Liver (tissue), 9 donors: ENCODE results near the gene KANSL3. TPM values are rescaled to one million over a fixed set of nuclear protein-coding genes. Genes with fewer than 3 reads are reported as not detected.
"Not testable (repeated sequence)": the region's sequence is repeated elsewhere in the genome, so short reads cannot be mapped to it uniquely, and the experiment has no call there.

Experiments used
- DNase-seq: peaks from one replicate; pipeline ENCODE4 v3.0.0-alpha.2; 2017; ENCODE audit warnings: low spot score
- H3K27ac ChIP-seq, 2 donors: one replicate each; pipeline ENCODE4 v1.7.0; 2013; ENCODE audit warnings: inconsistent platforms in 2 of 2, low read length in 2 of 2, control low read depth in 1 of 2, low read depth in 1 of 2, mild to moderate bottlenecking in 1 of 2
- H3K27me3 ChIP-seq, 4 donors: one replicate each; pipeline versions ENCODE4 v1.6.1 to v1.7.0; 2013; ENCODE audit warnings: low read length in 3 of 4, inconsistent platforms in 1 of 4, mild to moderate bottlenecking in 1 of 4, moderate library complexity in 1 of 4; ENCODE audit not compliant: control insufficient read depth in 4 of 4, insufficient read depth in 4 of 4
- H3K36me3 ChIP-seq, 4 donors: one replicate each; pipeline versions ENCODE4 v1.6.1 to v1.7.0; 2013; ENCODE audit warnings: low read length in 3 of 4, mild to moderate bottlenecking in 3 of 4, low read depth in 1 of 4, moderate library complexity in 1 of 4; ENCODE audit not compliant: control insufficient read depth in 4 of 4, insufficient read depth in 3 of 4
- H3K4me1 ChIP-seq, 4 donors: one replicate each; pipeline versions ENCODE4 v1.6.1 to v1.7.0; 2013; ENCODE audit warnings: low read length in 3 of 4, mild to moderate bottlenecking in 3 of 4, moderate library complexity in 1 of 4; ENCODE audit not compliant: control insufficient read depth in 4 of 4, insufficient read depth in 4 of 4
- H3K4me3 ChIP-seq, 3 donors: one replicate each; pipeline versions ENCODE4 v1.6.1 to v1.7.0; 2013; ENCODE audit warnings: low read length in 3 of 3, control low read depth in 1 of 3, low read depth in 1 of 3, mild to moderate bottlenecking in 1 of 3
- H3K9ac ChIP-seq, 2 donors: one replicate each; pipeline ENCODE4 v1.7.0; 2013; ENCODE audit warnings: low read length in 2 of 2, mild to moderate bottlenecking in 2 of 2, moderate library complexity in 2 of 2, control low read depth in 1 of 2, low read depth in 1 of 2
- H3K9me3 ChIP-seq, 4 donors: one replicate each; pipeline versions ENCODE4 v1.6.1 to v1.7.0; 2013; ENCODE audit warnings: low read length in 3 of 4; ENCODE audit not compliant: control insufficient read depth in 4 of 4
- EGR1 ChIP-seq, 2 donors: IDR thresholded peaks; 2 replicates each; pipeline ENCODE4 v1.6.1; 2016 to 2018; ENCODE audit warnings: antibody characterized with exemption in 2 of 2, low read depth in 2 of 2
- FOXA1 ChIP-seq: IDR thresholded peaks from 2 replicates; pipeline ENCODE4 v1.6.1; 2016; ENCODE audit warnings: antibody characterized with exemption
- FOXA2 ChIP-seq: IDR thresholded peaks from 2 replicates; pipeline ENCODE4 v1.6.1; 2016; ENCODE audit warnings: antibody characterized with exemption
- GABPA ChIP-seq, 2 donors: IDR thresholded peaks in 1 of 2; conservative IDR thresholded peaks in 1 of 2; 2 replicates each; pipeline ENCODE4 v1.6.1; 2016; ENCODE audit warnings: antibody characterized with exemption in 2 of 2, mild to moderate bottlenecking in 1 of 2, moderate library complexity in 1 of 2
- HNF4A ChIP-seq, 2 donors: conservative IDR thresholded peaks; 2 replicates each; pipeline ENCODE4 v1.6.1; 2016; ENCODE audit warnings: antibody characterized with exemption in 2 of 2, mild to moderate bottlenecking in 2 of 2
- HNF4G ChIP-seq: IDR thresholded peaks from 2 replicates; pipeline ENCODE4 v1.6.1; 2016; ENCODE audit warnings: antibody characterized with exemption
- JUND ChIP-seq, 2 donors: IDR thresholded peaks; 2 replicates each; pipeline ENCODE4 v1.6.1; 2016; ENCODE audit warnings: antibody characterized with exemption in 2 of 2
- NR2F2 ChIP-seq: IDR thresholded peaks from 2 replicates; pipeline ENCODE4 v1.6.1; 2016; ENCODE audit warnings: antibody characterized with exemption
- RAD21 ChIP-seq, 2 donors: IDR thresholded peaks; 2 replicates each; pipeline ENCODE4 v1.6.1; 2016; ENCODE audit warnings: antibody characterized with exemption in 2 of 2, mild to moderate bottlenecking in 2 of 2
- RXRA ChIP-seq, 2 donors: IDR thresholded peaks; 2 replicates each; pipeline ENCODE4 v1.6.1; 2017 to 2018; ENCODE audit warnings: antibody characterized with exemption in 2 of 2, mild to moderate bottlenecking in 1 of 2
- SP1 ChIP-seq: IDR thresholded peaks from 2 replicates; pipeline ENCODE4 v1.6.1; 2018; ENCODE audit warnings: antibody characterized with exemption, mild to moderate bottlenecking
- TAF1 ChIP-seq: conservative IDR thresholded peaks from 2 replicates; pipeline ENCODE4 v1.6.1; 2016; ENCODE audit warnings: antibody characterized with exemption, mild to moderate bottlenecking
- YY1 ChIP-seq: IDR thresholded peaks from 2 replicates; pipeline ENCODE4 v1.6.1; 2016; ENCODE audit warnings: antibody characterized with exemption, mild to moderate bottlenecking
- WGBS: extraction: QIAGEN DNeasy Blood & Tissue Kit; methylation state at CpG from one replicate; pipeline ENCODE4 v1.1.7; 2013; 5-methylcytosine and 5-hydroxymethylcytosine counted together
- polyA plus RNA-seq, 2 donors: library from polyadenylated mRNA; stranded (reverse) in 1 of 2; unstranded in 1 of 2; fragments of 200-250 nt in 1 of 2; fragments of >200 nt in 1 of 2; fragmentation: Nextera tagmentation in 1 of 2; extraction: Ambion mirVana in 1 of 2; gene quantifications; one replicate each; pipeline versions ENCODE4 v1.2.1 to v1.2.3, GENCODE V29; 2013 to 2015
- total RNA-seq, 2 donors: library from RNA; depleted of rRNA; stranded (reverse); fragments of >200 nt; gene quantifications; one replicate each; pipeline ENCODE4 v1.2.3, GENCODE V29; 2014
- TF ChIP-seq, protein P1 (sequence below): fragments of 150-350 bp; IDR thresholded peaks from 2 replicates; pipeline ENCODE4 v1.5.1; 2017; ENCODE audit warnings: improper control_type of control experiment, low read depth, low read length; ENCODE audit not compliant: missing input control
- TF ChIP-seq, protein P2 (sequence below): IDR thresholded peaks from 2 replicates; pipeline ENCODE4 v1.6.1; 2016; ENCODE audit warnings: antibody characterized with exemption
- TF ChIP-seq, protein P3 (sequence below): IDR thresholded peaks from 2 replicates; pipeline ENCODE4 v1.6.1; 2016; ENCODE audit warnings: antibody characterized with exemption, mild to moderate bottlenecking
- TF ChIP-seq, protein P4 (sequence below): IDR thresholded peaks from 2 replicates; pipeline ENCODE4 v1.6.1; 2016; ENCODE audit warnings: antibody characterized with exemption
- donor health status: healthy.
- donor health status: healthy.
- donor health status: healthy.
- donor health status: healthy.
- donor health status: healthy.

KANSL3 gene
- total and polyA plus RNA-seq, 4 donors = 8.3 to 30.5 (median 18.6) TPM

DNA sequence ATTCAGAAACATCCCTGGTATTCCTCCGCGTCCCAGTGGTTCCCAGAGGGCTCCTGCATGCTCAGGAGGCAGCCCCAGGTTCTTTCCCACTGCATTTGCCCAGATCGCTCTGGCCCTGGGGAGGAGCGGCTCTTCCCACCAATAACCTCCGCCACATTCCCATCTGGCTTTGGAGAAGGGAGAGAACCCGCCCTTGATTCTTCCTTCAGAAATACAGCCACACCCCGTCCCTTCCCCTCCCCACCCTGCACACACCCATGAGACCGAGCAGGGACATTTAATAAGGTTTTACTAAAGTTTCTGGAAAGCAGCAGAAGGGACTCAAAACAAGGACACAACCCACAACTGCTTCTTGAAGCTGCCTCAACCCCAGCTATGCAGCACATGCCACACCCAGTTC lies 79.6 kb downstream of the KANSL3 start (continued):
- TF ChIP-seq, protein P1, sequence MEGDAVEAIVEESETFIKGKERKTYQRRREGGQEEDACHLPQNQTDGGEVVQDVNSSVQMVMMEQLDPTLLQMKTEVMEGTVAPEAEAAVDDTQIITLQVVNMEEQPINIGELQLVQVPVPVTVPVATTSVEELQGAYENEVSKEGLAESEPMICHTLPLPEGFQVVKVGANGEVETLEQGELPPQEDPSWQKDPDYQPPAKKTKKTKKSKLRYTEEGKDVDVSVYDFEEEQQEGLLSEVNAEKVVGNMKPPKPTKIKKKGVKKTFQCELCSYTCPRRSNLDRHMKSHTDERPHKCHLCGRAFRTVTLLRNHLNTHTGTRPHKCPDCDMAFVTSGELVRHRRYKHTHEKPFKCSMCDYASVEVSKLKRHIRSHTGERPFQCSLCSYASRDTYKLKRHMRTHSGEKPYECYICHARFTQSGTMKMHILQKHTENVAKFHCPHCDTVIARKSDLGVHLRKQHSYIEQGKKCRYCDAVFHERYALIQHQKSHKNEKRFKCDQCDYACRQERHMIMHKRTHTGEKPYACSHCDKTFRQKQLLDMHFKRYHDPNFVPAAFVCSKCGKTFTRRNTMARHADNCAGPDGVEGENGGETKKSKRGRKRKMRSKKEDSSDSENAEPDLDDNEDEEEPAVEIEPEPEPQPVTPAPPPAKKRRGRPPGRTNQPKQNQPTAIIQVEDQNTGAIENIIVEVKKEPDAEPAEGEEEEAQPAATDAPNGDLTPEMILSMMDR = no peak
- TF ChIP-seq RAD21 (IDR thresholded peaks at IDR 0.05) (no peak), HNF4A (conservative IDR thresholded peaks at IDR 0.05) (no peak)
- TF ChIP-seq, protein P2, sequence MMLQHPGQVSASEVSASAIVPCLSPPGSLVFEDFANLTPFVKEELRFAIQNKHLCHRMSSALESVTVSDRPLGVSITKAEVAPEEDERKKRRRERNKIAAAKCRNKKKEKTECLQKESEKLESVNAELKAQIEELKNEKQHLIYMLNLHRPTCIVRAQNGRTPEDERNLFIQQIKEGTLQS = no peak

DNA sequence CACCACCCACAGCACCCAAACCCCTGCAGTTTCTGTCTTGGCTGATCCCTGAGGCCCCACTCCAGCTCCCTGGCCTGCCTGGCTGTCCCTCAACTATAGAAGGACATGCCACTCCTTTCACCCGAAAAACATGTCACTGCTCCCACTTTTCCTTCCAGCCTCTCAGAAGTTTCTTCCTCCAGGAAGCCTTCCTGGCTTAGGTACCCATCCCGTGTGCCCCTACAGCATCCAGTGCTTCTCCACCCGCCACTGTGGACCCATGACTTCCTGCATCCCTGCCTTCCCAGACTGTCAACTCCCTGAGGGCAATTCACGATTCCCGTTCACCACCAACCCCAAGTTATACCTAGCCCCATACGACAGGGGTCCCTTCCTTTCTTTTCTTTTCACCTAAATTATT lies 80.1 kb downstream of the KANSL3 start:
- TF ChIP-seq YY1 = no peak
- TF ChIP-seq HNF4G = no peak
- no peak for TF ChIP-seq SP1
- TF ChIP-seq EGR1 (IDR thresholded peaks at IDR 0.05; ENCODE audit: low read depth in 2 of 2) = no peak
- TF ChIP-seq, protein P1 = no peak
- no peak for TF ChIP-seq JUND (IDR thresholded peaks at IDR 0.05)
- TF ChIP-seq RAD21 (IDR thresholded peaks at IDR 0.05) = no peak
- TF ChIP-seq, protein P3, sequence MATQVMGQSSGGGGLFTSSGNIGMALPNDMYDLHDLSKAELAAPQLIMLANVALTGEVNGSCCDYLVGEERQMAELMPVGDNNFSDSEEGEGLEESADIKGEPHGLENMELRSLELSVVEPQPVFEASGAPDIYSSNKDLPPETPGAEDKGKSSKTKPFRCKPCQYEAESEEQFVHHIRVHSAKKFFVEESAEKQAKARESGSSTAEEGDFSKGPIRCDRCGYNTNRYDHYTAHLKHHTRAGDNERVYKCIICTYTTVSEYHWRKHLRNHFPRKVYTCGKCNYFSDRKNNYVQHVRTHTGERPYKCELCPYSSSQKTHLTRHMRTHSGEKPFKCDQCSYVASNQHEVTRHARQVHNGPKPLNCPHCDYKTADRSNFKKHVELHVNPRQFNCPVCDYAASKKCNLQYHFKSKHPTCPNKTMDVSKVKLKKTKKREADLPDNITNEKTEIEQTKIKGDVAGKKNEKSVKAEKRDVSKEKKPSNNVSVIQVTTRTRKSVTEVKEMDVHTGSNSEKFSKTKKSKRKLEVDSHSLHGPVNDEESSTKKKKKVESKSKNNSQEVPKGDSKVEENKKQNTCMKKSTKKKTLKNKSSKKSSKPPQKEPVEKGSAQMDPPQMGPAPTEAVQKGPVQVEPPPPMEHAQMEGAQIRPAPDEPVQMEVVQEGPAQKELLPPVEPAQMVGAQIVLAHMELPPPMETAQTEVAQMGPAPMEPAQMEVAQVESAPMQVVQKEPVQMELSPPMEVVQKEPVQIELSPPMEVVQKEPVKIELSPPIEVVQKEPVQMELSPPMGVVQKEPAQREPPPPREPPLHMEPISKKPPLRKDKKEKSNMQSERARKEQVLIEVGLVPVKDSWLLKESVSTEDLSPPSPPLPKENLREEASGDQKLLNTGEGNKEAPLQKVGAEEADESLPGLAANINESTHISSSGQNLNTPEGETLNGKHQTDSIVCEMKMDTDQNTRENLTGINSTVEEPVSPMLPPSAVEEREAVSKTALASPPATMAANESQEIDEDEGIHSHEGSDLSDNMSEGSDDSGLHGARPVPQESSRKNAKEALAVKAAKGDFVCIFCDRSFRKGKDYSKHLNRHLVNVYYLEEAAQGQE = no peak
- TF ChIP-seq RXRA (IDR thresholded peaks at IDR 0.05) = no peak
- TF ChIP-seq GABPA (IDR thresholded peaks at IDR 0.05 in 1 of 2, conservative IDR thresholded peaks at IDR 0.05 in 1 of 2) = no peak
- no peak for TF ChIP-seq FOXA1
- no peak for TF ChIP-seq HNF4A (conservative IDR thresholded peaks at IDR 0.05)
- TF ChIP-seq, protein P4, sequence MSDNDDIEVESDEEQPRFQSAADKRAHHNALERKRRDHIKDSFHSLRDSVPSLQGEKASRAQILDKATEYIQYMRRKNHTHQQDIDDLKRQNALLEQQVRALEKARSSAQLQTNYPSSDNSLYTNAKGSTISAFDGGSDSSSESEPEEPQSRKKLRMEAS = no peak
- TF ChIP-seq NR2F2 = no peak
- TF ChIP-seq, protein P2 = no peak
- no peak for TF ChIP-seq FOXA2
- no peak for TF ChIP-seq TAF1
- Histone ChIP-seq H3K9me3 (no peaks in the 10 kb centered on the region), H3K9ac (no peak overlapping the region), H3K4me3 (no peak overlapping the region), H3K27ac (no peak overlapping the region), H3K4me1 (peaks cover 2 to 14% (median 9%) of the 10 kb centered on the region in 4 donors), H3K27me3 (no peaks in the 10 kb centered on the region), H3K36me3 (no peaks in the 10 kb centered on the region)
- DNase-seq = no peak
- WGBS = 94% methylated on average over 6 of the region's 6 CpGs

DNA sequence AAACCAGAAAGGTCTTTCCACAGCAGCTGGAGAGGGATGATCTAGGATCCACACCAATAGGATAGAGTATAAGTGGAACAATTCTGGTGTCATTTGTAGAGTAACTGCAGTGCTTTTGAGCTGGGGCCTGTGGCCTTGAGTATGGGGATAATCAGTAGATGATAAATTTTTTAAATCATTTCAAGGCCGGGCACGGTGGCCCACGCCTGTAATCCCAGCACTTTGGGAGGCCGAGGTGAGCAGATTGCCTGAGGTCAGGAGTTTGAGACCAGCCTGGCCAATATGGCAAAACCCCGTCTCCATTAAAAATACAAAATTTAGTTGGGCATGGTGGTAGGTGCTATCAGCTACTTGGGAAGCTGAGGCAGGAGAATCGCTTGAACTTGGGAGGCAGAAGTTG lies 80.7 kb downstream of the KANSL3 start:
- H3K36me3 ChIP-seq, H3K27me3 ChIP-seq, H3K9me3 ChIP-seq, H3K4me3 ChIP-seq, H3K9ac ChIP-seq, DNase-seq: not testable (repeated sequence)
- WGBS = 94% methylated on average over 6 of the region's 6 CpGs
- H3K4me1 ChIP-seq = peaks cover 2 to 20% (median 13%) of the 10 kb centered on the region in 4 donors
- peak overlapping the region; percentile 2 to 29 for H3K27ac ChIP-seq
